GM19438 (cell line): ENCODE measurements around the gene SCAF1.

Experiments
- ATAC-seq: cut with Tn5 transposase; IDR thresholded peaks from one replicate; pipeline ENCODE4 v1.9.1; 2021; ENCODE audit warnings: low read depth; ENCODE audit not compliant: unreplicated experiment

Gene SCAF1, protein sequence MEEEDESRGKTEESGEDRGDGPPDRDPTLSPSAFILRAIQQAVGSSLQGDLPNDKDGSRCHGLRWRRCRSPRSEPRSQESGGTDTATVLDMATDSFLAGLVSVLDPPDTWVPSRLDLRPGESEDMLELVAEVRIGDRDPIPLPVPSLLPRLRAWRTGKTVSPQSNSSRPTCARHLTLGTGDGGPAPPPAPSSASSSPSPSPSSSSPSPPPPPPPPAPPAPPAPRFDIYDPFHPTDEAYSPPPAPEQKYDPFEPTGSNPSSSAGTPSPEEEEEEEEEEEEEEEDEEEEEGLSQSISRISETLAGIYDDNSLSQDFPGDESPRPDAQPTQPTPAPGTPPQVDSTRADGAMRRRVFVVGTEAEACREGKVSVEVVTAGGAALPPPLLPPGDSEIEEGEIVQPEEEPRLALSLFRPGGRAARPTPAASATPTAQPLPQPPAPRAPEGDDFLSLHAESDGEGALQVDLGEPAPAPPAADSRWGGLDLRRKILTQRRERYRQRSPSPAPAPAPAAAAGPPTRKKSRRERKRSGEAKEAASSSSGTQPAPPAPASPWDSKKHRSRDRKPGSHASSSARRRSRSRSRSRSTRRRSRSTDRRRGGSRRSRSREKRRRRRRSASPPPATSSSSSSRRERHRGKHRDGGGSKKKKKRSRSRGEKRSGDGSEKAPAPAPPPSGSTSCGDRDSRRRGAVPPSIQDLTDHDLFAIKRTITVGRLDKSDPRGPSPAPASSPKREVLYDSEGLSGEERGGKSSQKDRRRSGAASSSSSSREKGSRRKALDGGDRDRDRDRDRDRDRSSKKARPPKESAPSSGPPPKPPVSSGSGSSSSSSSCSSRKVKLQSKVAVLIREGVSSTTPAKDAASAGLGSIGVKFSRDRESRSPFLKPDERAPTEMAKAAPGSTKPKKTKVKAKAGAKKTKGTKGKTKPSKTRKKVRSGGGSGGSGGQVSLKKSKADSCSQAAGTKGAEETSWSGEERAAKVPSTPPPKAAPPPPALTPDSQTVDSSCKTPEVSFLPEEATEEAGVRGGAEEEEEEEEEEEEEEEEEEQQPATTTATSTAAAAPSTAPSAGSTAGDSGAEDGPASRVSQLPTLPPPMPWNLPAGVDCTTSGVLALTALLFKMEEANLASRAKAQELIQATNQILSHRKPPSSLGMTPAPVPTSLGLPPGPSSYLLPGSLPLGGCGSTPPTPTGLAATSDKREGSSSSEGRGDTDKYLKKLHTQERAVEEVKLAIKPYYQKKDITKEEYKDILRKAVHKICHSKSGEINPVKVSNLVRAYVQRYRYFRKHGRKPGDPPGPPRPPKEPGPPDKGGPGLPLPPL

DNA sequence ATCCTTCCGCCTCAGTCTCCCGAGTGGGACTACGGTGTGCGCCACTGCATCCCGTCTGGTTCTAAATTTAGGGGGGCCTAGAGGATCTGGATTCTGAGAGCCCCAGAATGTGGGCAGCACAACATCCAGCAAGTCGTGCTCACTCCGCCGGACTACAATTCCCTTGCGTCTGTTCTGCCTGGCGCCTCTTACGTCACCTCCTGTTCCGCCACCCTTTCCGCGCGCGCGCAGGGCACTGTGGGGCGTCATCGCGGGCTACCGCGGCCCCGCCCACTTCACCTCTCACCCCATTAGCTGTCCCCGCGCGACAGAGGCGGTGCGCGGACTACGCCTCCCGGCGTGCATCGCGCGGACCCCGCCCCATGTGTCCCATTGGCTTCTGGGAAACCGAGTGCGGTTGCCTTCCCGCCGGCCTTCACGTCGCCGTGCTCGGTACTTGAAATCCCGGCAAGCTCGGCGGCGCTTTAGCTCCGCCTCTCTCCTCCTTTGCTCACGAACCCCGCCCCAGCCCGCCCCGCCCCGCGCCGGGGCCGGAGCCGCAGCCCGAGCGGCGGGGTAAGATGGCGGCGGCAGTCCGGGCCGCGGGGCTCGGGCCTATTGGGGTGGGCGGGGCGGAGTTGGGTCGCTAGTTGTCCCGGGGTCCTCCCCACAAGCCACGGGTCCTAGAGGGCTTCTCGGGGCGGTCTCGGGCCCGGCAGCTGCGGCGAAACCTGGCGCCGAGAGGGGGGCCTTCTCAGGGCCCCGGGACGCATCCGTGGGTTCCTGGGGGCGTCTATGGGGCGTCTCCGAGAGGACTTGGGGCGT lies at the start of gene SCAF1:
Gene SCAF1, plus strand, starts transcription at position 522 of the 804 bp plus-strand sequence. CDS start 2,818 bp downstream, outside the sequence.
- peak; percentile 46 for ATAC-seq

DNA sequence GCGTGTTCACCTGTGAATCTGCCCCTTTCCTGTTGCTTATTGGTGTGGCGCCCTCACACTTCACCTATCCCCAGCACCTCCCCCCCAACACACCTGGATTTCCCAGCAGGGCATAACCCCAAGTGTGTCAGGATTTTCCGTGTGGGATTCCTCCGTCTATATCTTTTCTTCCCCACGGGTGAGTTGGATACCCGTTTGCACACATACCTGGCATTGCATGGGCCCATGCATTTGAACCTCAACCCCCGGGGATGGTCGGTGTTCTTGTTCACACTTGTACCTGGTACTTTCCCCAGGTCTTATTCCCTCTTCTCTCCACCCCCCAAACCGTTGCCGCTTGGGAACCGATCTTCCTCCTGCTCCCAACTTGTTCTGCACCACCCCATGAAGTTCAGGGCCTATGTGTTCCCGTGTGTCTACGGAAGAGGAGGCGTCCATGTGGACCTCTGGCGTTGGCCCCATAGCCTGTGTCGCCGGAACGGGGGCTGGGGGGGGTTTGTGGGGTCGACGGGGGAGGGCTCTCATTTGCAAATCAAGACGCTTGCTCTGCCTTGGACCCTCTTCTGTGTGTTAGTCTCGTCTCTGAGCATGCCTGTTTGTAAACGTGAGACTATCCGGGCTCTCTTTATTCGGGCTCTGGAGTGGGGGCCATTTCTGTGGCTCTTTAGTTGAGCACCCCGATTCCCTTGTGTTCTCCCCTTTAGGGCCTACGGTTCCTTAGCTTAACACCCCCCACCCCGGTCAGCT lies 49.4 kb upstream of the SCAF1 start:
- ATAC-seq: no peak

DNA sequence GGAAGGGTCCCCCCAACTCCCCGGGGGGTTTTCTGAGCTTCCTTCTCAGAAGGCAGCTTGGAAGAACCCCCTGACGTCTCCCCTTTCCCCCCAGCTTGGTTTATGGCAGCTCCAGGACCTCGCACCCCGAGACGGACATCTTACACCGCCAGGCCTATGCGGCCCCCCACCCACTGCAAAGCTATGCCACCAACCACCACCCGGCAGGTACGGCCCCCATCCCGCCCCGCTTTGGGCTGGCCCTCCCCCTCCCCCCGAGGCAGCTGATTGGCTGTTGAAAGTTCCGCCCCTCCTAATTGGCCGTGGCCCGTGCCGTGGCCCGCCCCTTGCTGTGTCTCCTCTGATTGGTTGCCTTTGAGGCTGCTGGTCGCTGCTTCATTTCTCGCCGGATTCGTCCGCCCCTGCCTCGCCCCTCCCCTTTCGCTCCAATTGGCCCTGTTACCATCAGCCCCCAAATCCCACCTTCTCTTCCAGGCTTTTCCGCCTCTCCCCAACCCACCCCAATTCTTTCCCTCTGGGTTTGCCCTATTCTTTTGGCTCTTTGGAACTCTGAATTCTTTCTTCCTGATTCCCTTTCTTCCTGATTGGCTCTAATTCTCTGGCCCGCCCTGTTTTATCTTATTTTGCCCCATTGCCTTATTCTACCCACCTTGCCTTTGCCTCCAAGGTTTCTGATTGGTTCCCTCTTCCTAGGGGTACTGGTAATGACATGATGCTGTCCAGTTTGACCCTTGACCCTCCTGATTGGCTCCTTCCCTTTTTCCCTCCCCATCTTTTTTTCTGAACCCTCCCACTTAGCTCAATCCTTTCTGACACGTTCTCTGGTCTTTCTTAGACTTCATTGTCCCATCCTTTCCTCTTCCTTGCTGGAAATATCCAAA lies 48.5 kb upstream of the SCAF1 start:
- ATAC-seq: peak; percentile 43

DNA sequence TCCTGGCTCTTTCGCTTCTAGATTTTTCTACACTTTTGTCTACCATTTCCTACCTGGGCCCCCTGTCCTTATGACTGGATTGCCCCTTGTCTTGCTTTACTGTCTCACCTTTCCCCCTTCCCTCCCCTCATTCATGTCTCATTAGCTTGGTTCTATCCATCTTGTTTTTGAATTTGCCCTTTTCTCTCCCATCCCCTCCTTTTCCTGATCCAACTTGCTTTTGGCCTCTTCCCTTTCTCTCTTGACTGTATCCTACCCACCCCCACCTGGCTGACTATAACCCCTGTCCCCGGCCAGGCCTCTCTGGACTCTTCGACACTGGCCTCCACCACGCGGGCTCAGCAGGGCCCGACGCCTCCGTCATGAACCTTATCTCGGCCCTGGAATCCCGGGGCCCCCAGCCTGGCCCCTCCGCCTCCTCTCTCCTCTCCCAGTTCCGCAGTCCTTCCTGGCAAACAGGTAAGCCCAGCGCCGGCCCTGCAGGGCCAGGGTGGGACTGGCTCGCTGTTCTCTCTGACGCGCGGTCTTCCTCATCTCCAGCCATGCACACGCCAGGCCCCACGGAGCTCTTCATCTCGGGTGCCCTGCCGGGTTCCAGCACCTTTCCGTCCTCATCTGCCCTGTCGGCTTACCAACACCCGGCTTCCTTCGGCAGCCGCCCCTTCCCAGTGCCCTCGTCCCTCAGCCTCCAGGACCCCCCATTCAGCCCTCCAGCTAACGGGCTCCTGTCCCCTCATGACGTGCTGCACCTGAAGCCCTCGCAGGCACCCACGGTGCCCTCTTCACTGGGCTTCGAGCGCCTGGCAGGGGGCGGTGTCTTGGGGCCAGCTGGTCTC lies 47.6 kb upstream of the SCAF1 start:
- no peak for ATAC-seq

DNA sequence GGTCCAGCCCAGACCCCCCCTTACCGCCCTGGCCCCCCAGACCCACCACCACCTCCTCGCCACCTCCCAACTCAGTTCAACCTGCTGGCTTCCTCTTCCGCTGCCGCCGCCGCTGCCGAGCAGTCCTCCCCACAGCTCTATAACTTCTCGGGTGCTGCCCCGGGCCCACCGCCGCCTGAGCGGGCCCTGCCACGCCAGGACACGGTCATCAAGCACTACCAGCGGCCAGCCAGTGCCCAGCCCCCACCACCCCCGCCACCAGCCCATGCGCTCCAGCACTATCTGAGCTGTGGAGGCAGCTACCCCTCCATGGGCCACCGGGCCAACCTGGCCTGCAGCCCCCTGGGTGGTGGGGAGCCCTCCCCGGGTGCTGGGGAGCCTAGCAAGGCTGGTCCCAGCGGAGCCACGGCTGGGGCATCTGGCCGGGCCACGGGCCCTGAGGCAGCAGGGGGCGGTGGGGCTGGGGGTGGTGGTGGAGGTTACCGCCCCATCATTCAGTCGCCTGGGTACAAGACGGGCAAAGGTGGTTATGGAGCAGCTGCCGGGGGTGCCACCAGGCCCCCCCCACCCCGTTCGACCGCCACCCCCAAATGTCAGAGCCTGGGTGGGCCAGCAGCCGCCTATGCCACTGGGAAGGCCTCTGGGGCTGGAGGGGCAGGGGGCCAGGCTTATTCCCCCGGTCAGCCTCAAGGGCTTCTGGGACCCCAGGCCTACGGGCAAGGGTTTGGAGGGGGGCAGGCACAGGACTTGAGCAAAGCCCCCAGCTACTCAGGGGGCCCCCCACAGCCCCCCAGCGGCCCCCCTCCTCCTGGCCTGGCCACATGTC lies 46.8 kb upstream of the SCAF1 start:
- ATAC-seq: no peak

DNA sequence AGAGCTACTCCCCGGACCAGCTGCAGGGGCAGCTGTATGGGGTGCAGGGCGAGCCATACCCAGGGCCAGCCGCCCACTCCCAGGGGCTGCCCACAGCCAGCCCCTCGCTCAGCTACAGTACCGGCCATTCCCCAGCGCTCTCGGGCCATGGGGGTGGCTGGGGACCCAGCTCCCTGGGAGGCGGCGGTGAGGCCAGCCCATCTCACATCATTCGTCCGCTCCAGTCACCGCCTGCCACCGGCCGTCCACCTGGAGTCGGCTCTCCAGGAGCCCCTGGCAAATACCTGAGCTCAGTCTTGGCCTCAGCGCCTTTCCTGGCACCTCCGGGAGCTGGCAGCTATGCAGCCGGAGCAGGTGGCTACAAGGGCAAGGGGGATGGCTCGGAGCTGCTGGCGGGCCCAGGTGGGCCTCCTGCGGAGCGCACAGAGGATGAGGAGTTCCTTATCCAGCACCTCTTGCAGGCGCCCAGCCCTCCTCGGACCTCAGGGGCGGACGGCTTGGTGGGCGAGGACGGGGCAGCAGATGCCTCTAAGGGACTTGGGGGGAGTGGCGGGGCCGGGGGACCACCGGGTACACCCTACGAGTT lies 46.1 kb upstream of the SCAF1 start:
- ATAC-seq: no peak

DNA sequence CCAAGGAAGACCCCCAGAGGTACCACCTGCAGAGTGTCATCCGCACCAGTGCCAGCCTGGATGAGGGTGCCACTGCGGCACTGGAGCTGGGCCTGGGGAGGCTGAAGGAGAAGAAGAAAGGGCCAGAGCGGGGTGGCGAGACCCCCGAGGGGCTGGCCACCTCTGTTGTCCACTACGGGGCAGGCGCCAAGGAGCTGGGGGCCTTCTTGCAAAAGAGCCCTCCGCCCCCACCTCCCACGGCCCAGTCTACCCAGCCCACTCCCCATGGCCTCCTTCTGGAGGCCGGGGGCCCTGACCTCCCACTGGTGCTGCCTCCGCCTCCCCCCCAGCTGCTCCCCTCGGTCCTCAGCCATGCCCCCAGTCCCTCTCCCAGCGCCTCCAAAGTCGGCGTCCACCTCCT lies 45.6 kb upstream of the SCAF1 start:
- no peak for ATAC-seq

DNA sequence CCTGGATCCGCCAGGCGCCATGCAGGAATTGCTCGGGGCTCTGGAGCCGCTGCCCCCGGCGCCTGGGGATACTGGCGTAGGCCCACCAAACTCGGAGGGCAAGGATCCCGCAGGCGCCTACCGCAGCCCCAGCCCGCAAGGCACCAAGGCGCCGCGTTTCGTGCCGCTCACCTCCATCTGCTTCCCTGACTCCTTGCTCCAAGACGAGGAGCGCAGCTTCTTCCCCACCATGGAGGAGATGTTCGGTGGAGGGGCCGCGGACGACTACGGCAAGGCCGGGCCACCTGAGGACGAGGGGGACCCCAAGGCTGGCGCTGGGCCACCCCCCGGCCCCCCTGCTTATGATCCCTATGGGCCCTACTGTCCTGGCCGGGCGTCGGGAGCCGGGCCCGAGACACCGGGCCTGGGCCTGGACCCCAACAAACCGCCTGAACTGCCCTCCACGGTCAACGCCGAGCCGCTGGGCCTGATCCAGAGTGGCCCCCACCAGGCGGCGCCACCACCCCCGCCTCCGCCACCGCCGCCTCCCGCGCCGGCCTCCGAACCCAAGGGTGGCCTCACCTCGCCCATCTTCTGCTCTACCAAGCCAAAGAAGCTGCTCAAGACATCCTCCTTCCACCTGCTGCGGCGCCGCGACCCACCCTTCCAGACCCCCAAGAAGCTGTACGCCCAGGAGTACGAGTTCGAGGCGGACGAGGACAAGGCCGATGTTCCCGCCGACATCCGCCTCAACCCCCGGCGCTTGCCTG lies 44.9 kb upstream of the SCAF1 start:
- no peak for ATAC-seq

DNA sequence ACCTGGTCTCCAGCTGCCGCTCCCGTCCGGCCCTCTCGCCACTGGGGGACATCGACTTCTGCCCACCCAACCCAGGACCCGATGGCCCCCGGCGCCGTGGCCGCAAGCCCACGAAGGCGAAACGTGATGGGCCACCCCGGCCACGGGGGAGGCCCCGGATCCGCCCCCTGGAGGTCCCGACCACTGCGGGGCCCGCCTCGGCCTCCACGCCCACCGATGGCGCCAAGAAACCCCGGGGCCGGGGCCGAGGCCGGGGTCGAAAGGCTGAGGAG lies 44.4 kb upstream of the SCAF1 start:
- no peak for ATAC-seq

DNA sequence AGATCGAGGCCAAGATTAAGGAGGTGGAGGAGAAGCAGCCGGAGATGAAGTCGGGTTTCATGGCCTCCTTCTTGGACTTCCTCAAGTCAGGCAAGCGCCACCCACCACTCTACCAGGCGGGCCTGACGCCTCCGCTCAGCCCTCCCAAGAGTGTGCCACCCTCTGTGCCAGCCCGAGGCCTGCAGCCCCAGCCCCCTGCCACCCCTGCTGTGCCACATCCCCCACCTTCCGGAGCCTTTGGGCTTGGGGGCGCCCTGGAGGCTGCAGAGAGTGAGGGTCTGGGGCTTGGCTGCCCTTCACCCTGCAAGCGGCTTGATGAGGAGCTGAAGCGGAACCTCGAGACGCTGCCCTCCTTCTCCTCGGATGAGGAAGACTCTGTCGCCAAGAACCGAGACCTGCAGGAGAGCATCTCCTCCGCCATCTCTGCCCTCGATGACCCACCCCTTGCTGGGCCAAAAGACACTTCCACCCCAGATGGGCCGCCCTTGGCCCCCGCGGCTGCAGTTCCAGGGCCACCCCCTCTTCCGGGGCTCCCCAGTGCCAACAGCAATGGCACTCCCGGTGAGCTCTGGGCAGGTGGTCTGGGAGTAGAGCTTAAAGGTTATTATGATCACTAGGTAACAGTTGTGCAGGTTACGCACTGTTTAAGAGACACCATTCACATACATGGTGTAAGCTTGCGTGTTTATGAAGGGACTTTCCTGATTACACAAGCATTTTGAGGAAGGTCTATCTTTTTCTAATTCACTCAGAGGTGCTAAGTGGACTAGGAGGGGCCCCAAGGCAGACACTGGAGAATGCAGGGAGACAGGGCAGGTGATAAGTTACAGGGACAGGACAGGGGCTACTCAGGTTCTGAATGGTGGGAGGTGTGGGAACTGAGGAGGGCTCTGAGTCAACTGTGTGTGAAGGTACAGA lies 42.4 kb upstream of the SCAF1 start:
- ATAC-seq: no peak

DNA sequence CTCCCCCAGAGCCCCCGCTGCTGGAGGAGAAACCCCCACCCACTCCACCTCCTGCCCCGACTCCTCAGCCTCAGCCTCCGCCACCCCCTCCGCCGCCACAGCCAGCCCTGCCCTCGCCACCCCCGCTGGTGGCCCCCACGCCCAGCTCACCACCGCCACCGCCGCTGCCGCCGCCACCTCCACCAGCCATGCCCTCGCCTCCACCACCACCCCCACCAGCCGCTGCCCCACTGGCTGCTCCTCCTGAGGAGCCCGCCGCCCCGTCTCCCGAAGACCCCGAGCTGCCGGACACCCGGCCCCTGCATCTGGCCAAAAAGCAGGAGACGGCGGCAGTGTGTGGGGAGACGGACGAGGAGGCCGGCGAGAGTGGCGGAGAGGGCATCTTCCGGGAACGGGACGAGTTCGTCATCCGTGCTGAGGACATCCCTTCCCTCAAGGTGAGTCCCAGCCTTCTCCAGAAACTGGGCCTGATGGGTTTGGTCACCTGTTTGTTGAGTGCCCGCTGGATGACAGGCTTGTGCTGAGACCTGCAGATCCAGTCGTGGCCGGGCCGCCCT lies 40.4 kb upstream of the SCAF1 start:
- no peak for ATAC-seq

DNA sequence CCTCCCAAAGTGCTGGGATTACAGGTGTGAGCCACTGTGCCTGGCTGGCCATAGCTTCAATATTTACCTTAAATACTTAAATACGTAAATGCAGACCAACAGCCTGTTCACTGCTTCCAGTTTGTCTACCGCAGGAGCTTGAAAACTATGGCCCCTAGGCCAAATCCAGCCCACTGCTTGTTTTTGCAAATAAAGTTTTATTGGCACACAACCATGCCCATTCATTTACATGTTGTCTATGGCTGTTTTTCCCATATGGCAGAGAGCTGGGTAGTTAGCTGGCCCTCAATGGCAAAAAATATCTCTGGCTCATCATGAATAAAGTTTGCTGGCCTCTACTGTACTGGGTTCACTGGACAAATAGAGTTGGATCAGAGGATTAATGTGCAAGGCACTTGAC lies 39.2 kb upstream of the SCAF1 start:
- ATAC-seq: no peak

DNA sequence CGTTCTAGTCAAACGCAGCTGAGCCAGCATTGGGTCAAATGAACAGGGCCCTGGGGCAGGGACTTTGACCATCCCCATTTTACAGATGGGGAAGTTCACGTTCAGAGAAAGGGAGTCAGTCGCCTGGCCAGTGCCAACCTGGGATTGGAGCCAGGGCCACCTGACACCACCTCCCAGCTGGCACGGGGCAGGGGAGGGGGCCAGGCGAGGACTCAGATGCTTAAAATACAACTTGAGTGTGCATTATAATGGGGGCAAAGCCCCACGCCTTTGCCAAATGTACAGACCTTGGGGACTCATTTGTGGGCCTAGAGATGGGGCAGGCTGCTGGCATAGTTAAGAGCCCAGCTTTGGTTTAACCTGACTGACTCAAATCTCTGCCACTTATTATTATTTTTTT lies 36.4 kb upstream of the SCAF1 start:
- ATAC-seq: no peak

DNA sequence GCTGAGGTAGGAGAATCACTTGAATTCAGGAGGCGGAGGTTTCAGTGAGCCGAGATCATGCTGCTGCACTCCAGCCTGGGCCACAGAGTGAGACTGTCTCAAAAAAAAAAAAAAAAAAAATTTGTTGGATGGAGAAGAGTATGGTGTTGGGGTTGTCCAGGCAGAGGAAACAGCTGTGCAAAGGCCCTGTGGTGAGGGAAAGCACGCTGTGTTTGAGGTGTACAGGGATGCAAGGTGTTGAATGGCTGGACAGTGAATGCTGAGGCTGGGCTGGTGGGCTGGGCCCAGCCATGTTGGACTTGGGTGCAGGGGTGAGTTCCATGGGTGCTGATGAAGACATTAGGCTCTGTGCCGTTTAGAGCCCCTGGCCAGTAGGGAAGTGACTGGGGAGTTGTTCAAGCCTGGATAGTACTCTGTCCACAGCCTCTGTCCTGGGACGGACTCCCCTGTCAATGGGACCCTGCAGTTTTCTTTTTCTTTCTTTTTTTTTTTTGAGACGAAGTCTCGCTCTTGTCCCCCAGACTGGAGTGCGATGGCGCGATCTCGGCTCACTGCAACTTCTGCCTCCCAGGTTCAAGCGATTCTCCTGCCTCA lies 32.4 kb upstream of the SCAF1 start:
- ATAC-seq: no peak
